Effector memory CD4-positive, alpha-beta T cell (primary cell): ENCODE measurements around the gene SLC6A5.
"Not testable (repeated sequence)": the region's sequence is repeated elsewhere in the genome, so short reads cannot be mapped to it uniquely, and the experiment has no call there.

Experiments
- DNase-seq, 3 donors: peaks; one replicate each; pipeline ENCODE4 v3.0.0-alpha.2; 2020
- H3K27ac ChIP-seq: 2 replicates; pipeline ENCODE4 v1.7.0; 2013; ENCODE audit warnings: mild to moderate bottlenecking, low read length, moderate library complexity; ENCODE audit not compliant: insufficient read depth, poor library complexity, severe bottlenecking
- H3K27me3 ChIP-seq: replicated peaks from 2 replicates; pipeline ENCODE4 v1.7.0; 2013; ENCODE audit warnings: mild to moderate bottlenecking, low read length; ENCODE audit not compliant: insufficient read depth, control insufficient read depth, poor library complexity, severe bottlenecking
- H3K36me3 ChIP-seq: 2 replicates; pipeline ENCODE4 v1.7.0; 2013; ENCODE audit warnings: mild to moderate bottlenecking, low read length, moderate library complexity; ENCODE audit not compliant: control insufficient read depth, insufficient read depth
- H3K4me1 ChIP-seq: 2 replicates; pipeline ENCODE4 v1.7.0; 2013; ENCODE audit warnings: low read length, mild to moderate bottlenecking; ENCODE audit not compliant: control insufficient read depth, insufficient read depth, poor library complexity, severe bottlenecking
- H3K4me3 ChIP-seq: 2 replicates; pipeline ENCODE4 v1.7.0; 2013; ENCODE audit warnings: low read length, low read depth, mild to moderate bottlenecking; ENCODE audit not compliant: insufficient read depth, poor library complexity, severe bottlenecking
- H3K9me3 ChIP-seq: 2 replicates; pipeline ENCODE4 v1.7.0; 2013; ENCODE audit warnings: mild to moderate bottlenecking, low read length, moderate library complexity; ENCODE audit not compliant: control insufficient read depth
- total RNA-seq, 3 donors: gene quantifications; one replicate each; lab custom pipeline; 2026; lab: John Stamatoyannopoulos, UW

The SLC6A5 gene
- 0 to 0.19 (median 0) reads per million in 3 donors for total RNA-seq

- peaks cover 51% of the 10 kb centered on the region for H3K27me3 ChIP-seq
- no peaks in the 10 kb centered on the region for H3K9me3 ChIP-seq
- no peak for DNase-seq
- H3K4me1 ChIP-seq: no peaks in the 10 kb centered on the region
- H3K36me3 ChIP-seq: no peaks in the 10 kb centered on the region
- H3K27ac ChIP-seq: no peak within 1 kb of the TSS
- no peak within 1 kb of the TSS for H3K4me3 ChIP-seq
These were observed at the start of gene SLC6A5 for GRCh38 chr11:20599221-20600019. Gene SLC6A5, plus strand, starts transcription at chr11:20599608. Its CDS starts 65 bp downstream, at chr11:20599673.

- no peak overlapping the region for H3K4me3 ChIP-seq
- H3K4me1 ChIP-seq: no peaks in the 10 kb centered on the region
- H3K9me3 ChIP-seq: no peaks in the 10 kb centered on the region
- no peak for DNase-seq
- H3K27ac ChIP-seq: no peak overlapping the region
- H3K27me3 ChIP-seq: peaks cover 4% of the 10 kb centered on the region
- no peaks in the 10 kb centered on the region for H3K36me3 ChIP-seq
These were observed 48.3 kb upstream of the SLC6A5 start for GRCh38 chr11:20551096-20551495.

- Histone ChIP-seq H3K9me3 (no peaks in the 10 kb centered on the region), H3K4me3 (no peak overlapping the region), H3K4me1 (no peaks in the 10 kb centered on the region), H3K36me3 (no peaks in the 10 kb centered on the region), H3K27me3 (peaks cover 4% of the 10 kb centered on the region), H3K27ac (no peak overlapping the region)
- DNase-seq: no peak
These were observed 43.6 kb upstream of the SLC6A5 start for GRCh38 chr11:20555783-20556182.

- not testable (repeated sequence) for H3K36me3 ChIP-seq, H3K4me1 ChIP-seq, H3K9me3 ChIP-seq, H3K27ac ChIP-seq, H3K4me3 ChIP-seq, DNase-seq, H3K27me3 ChIP-seq
These were observed 43.0 kb upstream of the SLC6A5 start for GRCh38 chr11:20556396-20556795.

GRCh38 chr11:20558741-20559140 is 40.7 kb upstream of the SLC6A5 start:
- no peak for DNase-seq
- no peak overlapping the region for H3K4me3 ChIP-seq
- no peaks in the 10 kb centered on the region for H3K9me3 ChIP-seq
- H3K36me3 ChIP-seq: no peaks in the 10 kb centered on the region
- H3K27me3 ChIP-seq: no peaks in the 10 kb centered on the region
- H3K27ac ChIP-seq: no peak overlapping the region
- no peaks in the 10 kb centered on the region for H3K4me1 ChIP-seq

GRCh38 chr11:20559523-20560300 is 39.7 kb upstream of the SLC6A5 start:
- Histone ChIP-seq H3K4me1 (no peaks in the 10 kb centered on the region), H3K9me3 (no peaks in the 10 kb centered on the region), H3K27me3 (no peaks in the 10 kb centered on the region), H3K27ac (no peak overlapping the region), H3K4me3 (no peak overlapping the region), H3K36me3 (no peaks in the 10 kb centered on the region)
- no peak for DNase-seq

GRCh38 chr11:20561915-20562314 is 37.5 kb upstream of the SLC6A5 start:
- Histone ChIP-seq H3K4me3 (no peak overlapping the region), H3K4me1 (no peaks in the 10 kb centered on the region), H3K9me3 (no peaks in the 10 kb centered on the region), H3K36me3 (no peaks in the 10 kb centered on the region), H3K27me3 (no peaks in the 10 kb centered on the region), H3K27ac (no peak overlapping the region)
- no peak for DNase-seq

- Histone ChIP-seq H3K4me1 (no peaks in the 10 kb centered on the region), H3K36me3 (no peaks in the 10 kb centered on the region), H3K27me3 (no peaks in the 10 kb centered on the region), H3K4me3 (no peak overlapping the region), H3K27ac (no peak overlapping the region), H3K9me3 (no peaks in the 10 kb centered on the region)
- no peak for DNase-seq
These were observed 35.5 kb upstream of the SLC6A5 start for GRCh38 chr11:20563866-20564265.

- no peaks in the 10 kb centered on the region for H3K36me3 ChIP-seq
- no peak overlapping the region for H3K27ac ChIP-seq
- no peak overlapping the region for H3K4me3 ChIP-seq
- H3K27me3 ChIP-seq: no peaks in the 10 kb centered on the region
- no peak for DNase-seq
- no peaks in the 10 kb centered on the region for H3K9me3 ChIP-seq
- no peaks in the 10 kb centered on the region for H3K4me1 ChIP-seq
These were observed 34.4 kb upstream of the SLC6A5 start for GRCh38 chr11:20564846-20565635.
